NCI-H2196 treated with DMSO at 0.1 percent for 48 hours (cell line): ENCODE data around the gene B3GNT5.

ENCODE experiments used
- DNase-seq: peaks from one replicate; lab custom pipeline; 2025; ENCODE audit not compliant: unreplicated experiment; lab: John Stamatoyannopoulos, UW

The B3GNT5 gene, protein sequence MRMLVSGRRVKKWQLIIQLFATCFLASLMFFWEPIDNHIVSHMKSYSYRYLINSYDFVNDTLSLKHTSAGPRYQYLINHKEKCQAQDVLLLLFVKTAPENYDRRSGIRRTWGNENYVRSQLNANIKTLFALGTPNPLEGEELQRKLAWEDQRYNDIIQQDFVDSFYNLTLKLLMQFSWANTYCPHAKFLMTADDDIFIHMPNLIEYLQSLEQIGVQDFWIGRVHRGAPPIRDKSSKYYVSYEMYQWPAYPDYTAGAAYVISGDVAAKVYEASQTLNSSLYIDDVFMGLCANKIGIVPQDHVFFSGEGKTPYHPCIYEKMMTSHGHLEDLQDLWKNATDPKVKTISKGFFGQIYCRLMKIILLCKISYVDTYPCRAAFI

DNA sequence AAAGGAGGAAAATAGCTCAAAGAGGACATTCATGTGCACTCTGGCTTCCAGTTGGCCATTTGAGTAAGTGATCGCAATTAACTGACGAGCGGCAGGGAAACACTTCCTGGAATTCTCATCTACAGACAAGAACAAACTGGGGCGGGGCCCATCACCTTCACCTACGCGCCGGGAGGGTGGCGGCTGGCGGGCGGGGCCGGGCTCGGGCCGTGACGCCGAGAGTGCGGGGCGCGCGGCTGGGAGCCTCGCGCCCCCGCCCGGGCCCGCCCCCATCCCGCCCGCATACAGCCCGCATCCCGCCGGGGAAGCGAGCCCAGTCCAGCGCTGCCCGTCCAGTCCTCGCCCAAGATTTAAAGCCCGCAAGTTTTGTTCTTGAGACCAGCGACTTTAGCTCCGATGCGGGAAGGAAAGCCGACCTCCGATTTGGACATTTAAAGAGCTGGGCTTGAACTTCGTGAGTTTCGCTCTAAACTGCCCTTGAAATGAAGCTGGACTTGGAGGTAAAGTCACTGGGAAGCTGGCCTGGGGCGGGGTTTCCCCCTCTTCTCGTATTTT, at the start of gene B3GNT5:
Gene B3GNT5, plus strand, starts transcription at position 281 of the 555 bp plus-strand sequence. CDS start 16,546 bp downstream, outside the sequence.
- DNase-seq: peak; percentile 89

DNA sequence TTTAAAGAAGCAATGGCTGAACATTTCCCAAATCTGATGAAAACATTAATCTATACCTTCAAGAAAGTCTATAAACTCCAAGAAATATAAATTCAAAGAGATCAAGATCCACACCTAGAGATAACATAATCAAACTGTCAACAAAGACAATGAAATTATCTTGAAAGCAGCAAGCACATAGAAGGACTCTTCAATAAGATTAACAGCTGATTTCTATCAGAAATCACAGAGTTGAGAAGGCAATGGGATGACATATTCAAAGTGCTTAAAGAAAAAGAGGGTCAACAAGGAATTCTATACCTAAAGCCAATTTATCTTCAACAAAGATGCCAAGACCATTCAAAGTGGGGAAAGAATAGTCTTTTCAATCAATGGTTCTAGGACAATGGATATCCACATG, 49.4 kb upstream of the B3GNT5 start:
- no peak for DNase-seq

DNA sequence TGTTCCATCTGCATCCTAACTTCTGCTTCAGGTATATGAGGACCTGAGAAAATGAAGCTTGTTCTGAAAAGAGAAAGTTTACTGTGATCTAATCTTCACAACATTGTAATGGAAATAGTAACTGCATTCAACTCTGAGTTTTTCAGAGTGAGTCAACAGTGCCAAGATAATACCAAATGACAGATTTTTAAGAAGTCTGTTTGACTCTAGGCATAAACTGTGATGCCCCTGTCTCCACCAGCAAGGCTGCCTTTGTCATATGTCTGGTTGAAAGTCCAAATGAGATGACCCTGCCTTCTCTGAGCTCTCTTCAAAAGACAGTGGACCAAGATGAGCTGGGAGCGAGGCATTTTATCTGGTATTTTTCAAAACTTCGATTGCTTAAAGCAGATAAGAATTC, 44.8 kb upstream of the B3GNT5 start:
- no peak for DNase-seq

DNA sequence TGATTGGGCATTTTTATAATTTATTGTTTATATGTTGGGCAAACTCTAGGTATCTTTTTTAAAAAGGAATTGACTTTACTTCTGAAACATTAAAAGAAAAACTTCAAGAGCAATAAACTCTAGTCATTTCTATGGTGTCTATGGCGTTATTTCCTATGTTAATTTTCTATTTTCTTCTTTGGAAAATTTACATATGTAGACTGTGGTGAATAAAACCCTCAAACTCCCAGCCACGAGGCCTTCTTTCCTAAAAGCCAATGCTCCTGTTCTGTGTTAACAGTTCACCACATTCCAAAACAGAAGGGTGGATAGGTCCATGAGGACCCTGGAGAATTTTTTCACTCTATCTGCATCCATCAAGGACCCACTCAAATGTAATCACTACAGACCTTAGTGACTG, 44.3 kb upstream of the B3GNT5 start:
- DNase-seq: no peak

DNA sequence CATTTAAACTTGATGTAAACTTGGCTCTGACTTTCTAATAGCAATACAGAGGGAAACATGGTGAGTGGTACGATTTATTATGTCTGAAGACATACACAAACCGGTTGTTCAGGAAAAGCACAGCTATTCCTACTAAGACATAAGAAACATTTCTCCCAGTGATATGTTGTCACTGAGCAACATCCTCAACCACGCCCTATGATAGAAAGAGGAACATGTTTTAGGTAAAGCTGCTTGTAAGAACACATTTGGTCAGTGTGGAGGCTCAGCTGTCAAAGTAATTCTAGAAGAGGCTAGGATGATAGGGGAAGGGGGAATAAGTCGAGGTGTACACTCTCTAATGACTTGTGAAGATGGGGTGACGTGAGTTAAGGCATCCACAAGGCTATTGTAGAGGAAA, 42.7 kb upstream of the B3GNT5 start:
- DNase-seq: no peak

DNA sequence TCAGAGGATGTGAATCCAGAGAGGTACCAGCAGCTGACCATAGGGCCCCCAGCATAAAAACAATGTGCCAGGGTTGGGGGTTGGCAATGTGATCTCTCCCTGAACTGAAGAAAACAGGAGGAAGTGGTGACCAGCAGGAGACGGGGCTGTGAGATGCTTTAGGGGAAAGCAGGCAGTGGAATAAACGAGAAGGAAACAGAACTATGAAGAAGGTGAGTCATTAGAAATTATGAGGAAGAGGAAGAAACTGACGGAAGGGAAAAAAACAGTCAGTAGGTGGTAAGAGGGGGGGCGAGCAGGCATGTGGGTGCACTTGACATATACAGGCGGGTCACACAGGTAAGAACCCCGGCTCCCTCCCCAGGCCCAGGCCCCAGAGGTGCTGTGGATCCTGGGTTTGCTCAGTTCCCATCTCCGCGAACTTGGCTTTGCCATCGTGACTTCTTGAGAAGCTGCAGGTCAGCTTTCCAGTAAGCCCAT, 42.2 kb upstream of the B3GNT5 start:
- no peak for DNase-seq

DNA sequence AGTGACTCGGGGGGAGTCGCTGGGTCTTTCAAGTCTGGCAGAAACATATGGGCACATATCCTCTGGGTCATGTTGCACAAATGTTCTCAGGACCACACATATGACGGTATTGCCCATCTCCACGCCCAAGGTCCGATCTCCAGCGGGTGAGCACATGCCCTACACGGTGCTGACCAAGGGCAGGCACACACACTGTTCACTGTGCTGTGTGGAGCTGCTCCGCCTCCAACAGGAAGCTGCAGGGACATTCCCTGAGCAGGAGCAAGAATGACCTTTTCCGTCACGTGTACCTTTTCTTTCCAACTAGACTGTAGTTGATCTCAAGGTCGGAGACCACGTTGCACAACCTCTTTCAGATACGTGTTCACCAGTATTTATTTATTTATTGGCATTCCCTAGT, 41.7 kb upstream of the B3GNT5 start:
- DNase-seq: no peak

DNA sequence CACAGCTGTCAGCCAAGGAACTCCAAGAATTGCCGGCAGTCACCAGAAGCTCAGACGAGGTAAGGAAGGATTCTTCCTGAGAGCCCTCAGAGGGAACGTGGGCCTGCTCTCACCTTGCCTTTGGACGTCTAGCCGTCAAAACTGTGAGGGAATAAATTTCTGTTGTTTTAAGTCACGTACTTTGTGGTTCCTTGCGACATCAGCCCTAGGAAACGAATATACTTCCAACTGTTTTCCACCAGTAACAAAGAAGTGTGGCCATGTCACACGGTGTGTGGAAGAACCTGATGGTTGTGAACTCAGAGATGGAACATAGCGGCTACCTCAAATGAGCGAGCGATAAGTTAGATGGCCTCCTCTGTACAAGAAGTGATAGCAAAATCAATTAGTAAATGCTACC, 41.0 kb upstream of the B3GNT5 start:
- DNase-seq: no peak

DNA sequence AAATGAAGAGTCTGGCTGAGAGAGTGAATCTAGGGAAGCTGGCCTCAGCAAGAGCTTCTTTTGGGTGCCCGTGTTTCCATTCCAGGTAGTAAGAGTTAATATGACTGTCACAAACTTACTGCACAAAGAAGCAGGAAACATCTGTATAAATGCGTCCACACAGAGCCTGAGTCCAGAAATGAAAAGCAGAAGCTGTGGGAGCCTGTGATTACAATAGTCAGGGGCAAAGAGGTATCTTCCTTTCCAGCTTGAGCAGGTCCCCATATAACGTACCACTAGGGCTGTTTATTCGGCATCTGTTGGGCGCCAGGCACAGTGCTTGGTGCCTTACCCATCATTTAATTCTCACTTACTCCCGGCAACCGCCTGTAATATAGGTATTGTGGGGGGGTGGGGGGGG, 40.5 kb upstream of the B3GNT5 start:
- no peak for DNase-seq

DNA sequence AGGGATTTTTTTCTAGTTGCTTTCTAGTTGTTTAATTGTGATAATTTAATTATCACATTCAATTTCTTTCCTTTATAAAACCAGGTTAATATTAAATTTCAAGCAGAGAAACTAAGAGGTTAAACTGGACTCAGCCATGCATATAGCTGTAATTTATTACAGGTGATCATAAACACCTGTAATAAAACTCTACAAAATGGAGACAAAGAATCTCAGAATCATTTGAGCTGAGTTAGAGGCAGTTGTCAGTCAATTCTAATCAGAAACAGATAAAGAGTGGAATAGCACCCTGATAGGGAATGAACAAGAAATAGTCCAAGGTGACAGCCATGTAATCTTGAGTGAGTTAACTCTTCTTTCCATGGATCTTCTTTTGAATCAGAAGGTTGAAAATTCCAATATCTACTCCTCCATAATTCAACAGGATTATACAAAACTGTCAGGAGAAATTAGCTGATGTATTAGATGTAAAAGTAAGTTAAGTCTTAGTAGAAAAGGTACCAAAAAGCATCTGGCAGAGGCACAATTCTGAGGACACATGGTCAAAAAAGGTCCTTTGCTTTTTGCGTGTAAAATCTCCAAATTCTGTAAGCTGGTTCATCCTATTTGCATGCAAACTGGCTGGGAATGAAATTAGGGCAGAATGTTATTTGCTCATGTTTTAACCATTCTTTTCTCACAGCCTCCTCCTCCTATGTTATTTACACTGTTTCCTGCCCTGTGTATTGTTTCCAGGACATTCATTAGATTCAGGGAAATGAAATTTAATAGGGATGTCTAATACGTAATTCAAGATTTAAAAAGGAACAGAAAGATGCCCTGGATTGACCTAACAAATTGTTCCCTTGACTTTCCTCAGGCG, 39.4 kb upstream of the B3GNT5 start:
- no peak for DNase-seq

DNA sequence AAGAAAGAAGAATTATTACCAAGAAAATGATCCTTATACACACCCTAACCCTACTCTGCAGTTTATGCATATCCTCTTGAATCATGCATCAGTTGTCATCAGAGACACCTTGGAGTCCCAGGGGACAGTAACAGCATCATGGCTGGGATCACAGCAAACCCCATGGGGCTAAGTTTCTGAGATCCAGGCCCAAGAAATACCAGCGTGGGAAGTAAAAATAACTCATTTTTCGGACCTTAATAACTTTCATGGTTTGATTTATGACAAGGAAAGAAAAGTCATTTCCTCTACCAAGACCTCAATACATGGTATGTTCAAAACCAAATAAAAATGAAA, 38.8 kb upstream of the B3GNT5 start:
- DNase-seq: no peak

DNA sequence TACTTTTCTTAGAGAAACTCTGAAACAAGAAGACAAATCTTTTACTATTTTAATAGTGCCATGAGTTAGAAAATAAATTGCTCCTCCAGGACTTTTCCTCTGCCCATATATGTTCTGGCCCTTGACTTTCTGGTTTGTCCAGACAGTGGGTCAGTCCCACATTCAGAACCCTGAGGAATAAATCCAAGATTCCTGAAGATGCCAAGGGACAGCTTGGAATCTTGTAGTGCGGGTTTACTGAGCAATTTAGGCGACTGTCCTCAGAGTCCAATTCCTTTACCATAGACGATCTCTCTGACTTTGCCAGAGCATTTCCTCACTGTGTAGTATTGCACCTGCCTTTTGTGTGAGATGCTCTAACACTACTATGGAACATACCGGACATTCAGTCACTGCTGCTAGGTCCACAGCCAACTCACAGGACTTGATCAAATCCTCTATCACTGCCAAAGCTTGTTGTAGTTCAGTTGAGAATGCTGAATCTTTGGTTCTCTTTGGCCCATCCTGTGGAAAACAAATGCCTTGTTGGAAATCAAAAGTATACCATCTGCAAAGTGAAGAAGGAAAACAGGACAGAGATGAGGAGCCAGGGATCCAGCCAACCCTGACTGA, 37.4 kb upstream of the B3GNT5 start:
- no peak for DNase-seq

DNA sequence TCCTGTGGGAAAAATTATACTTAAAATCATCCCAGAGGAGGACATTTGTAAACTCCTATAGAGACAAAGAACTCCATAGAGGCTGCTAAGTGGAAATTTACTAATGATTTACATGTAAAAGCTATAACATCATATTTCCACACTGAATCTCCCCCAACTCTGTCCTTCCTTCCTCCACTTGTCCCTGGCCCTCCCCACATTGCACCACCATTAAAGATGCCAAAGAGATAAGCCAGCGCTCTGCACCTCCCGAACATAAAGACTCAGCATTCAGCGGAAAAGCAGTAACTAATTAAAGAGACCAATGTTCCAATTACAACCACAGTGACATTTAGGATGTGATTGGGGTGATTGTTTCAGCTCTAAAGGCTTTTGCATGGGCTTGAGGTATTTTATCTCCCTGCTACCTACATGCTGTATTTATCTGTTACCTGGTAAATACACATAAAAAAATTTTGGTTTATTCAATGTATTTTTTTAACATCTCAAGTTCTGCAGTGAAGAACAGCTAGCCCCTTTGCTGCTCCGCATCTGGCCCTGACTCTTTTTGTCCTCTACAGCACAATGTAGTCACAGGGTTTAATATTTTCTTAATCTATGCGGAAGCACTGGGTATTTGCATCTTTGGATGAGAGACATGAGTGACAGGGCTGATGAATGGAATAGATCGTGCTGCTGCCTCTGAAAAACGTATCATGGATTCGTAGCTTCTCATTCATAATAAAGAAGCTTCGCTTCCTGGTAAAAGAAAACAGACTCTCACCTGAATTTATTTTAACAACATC, 35.3 kb upstream of the B3GNT5 start:
- no peak for DNase-seq

DNA sequence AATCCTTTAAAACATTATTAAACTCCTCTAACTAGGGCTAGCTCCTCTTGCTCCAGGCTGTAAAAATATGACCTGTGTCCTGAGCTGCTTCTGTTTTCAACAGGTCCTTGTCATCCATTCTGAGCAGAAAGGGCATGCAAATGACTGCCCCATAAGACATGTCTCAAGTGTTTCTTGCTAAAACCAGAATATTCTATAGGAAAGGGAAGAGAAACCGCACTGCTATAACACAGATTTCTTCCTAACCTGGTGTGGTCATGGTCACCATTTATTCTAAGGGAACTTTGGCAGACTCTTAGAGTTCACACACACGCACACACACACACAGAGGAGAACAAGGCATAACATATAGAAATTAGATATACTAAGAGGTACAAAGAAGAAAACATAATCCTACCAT, 34.2 kb upstream of the B3GNT5 start:
- DNase-seq: no peak

DNA sequence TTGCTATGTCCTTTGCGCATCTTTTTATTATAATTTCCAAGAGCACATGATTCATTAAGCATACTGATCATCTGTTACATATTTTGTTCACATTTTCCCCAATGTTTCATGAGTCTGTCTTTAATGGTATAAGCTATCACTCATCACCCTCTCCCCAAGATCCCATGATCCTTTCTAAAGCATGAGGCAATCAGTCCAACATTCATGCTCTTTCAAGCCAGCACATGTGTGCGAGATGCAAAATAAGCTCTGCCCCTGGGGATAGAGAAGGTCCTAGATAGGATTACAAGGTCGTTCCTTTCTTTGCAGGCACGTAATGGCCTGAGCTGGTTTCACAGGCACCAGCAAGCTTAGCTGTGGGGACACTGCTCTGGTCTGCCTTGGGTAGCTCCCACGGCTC, 32.2 kb upstream of the B3GNT5 start:
- DNase-seq: no peak

DNA sequence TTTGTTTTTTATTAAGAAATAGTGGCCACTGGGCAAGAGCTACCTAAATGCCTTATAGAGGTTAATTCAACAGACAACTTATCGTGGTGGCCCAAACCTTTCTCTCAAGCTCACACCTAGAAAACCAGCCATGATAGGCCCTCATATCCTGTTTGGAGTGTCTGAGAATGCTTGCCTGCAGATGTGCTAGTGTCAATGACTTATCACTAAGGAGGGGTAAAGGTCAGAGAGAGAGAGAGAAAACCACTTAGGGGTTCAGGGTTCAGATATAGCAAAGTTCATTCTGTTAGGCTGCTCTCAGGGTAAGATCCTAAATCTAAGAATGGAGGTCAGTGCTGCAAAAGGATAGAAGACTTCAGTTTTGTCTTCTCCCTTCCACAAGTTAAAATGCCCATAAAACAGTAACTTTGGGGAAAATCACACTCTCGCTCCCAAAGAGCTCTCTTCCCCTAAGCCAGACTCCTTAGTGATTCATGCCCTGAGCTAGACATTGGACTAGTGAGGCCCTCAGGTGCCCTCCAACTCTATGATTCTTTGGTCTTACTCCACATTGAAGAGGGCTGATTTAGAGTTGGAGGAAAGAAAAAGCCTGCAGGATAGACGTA, 30.3 kb upstream of the B3GNT5 start:
- no peak for DNase-seq

DNA sequence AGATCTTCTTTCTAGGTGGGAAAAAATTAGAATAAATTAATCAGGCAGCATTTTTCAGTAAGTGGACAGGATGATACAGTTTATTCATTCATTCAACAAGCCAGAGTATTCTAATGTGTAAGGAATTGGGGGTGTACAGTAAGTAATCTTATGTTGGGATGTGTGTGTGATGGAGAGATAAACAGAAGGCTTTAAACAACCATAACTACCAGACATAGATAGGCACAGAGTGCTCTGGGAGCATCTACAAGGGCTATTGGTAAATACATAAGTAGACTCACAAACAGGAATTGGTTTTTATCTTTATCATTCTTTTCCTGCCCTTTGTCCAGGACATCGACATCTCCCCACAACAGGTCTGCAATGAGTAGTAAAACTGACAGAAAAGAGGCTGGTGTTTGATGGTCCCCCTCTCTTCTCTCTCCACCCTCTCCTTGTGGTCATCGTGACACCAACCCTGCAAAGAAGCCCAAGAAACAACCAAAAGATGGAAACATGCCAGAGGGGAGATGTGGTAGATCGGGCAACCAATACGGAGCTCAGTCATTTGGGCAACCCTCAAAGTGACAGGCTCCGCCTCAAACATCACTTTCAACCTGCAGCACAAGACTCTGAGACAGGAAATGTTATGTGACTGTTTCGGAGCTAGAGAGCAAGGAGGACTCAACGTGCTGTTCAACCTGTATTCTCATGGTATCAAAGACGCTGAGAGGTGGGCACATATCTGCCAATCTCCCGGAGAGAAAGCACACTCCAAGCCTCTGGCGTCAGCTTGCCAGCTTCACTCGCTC, 28.7 kb upstream of the B3GNT5 start:
- DNase-seq: no peak

DNA sequence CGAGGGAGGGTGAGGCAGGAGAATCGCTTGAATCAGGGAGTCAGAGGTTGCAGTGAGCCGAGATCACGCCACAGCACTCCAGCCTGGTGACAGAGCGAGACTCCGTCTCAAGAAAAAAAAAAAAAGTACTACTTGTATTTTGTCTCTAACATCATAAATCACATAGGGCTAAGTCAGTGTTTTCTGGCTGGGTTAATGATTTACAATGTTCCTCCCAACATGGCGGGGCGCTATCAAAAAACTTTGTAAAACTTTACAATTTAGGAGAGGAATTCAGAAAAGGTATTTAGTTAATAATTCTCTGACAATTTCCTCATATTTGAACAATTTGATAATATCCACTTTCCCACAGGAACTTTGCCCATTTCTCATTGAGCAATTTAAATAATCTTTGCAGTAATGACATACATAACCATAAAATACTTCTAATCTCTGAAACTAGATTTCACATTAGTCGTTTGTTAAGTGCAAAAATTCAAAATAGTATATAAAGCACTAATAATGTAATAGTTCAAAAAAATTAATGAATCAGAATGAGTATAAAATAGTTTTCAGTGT, 26.6 kb upstream of the B3GNT5 start:
- DNase-seq: no peak

DNA sequence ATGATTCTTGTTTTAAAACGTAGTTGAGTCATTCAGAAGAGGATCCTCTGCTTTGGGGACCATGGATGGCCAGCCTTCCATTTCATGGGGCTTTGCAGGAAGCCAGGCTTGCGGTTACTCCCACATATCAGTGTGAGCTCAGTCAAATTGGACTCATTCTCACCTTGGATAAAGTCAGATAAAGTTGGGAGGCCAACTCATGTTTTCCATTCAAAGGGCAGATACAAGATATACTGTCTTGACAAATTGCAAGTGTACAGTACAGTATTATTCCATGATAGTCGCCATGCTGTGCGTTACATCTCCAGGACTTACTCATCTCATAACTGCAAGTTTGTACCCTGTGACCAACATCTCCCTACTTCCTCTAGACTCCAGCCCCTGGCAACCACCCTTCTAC, 25.5 kb upstream of the B3GNT5 start:
- no peak for DNase-seq
